GM13977 (cell line): Measurements from ENCODE around the gene RBM39.

Experiments
- DNase-seq: peaks from one replicate; pipeline ENCODE4 v3.0.0; 2012; ENCODE audit warnings: low spot score
- in situ Hi-C: fragments of 300-500 bp; cut with MboI; formaldehyde crosslinking; loops from one replicate; pipeline ENCODE4 v1.12.0; 2022; ENCODE audit warnings: low sequenced_read_pairs, low pct_unique_long_range_greater_than_20kb, mixed read lengths, inconsistent platforms; ENCODE audit not compliant: unreplicated experiment
- TF ChIP-seq, protein P1 (sequence below): IDR thresholded peaks from 2 replicates; pipeline ENCODE4 v1.5.1; 2012; ENCODE audit warnings: mild to moderate bottlenecking, control low read depth; ENCODE audit not compliant: insufficient read depth; ENCODE audit errors: extremely low read depth, missing control alignments

Gene RBM39

DNA sequence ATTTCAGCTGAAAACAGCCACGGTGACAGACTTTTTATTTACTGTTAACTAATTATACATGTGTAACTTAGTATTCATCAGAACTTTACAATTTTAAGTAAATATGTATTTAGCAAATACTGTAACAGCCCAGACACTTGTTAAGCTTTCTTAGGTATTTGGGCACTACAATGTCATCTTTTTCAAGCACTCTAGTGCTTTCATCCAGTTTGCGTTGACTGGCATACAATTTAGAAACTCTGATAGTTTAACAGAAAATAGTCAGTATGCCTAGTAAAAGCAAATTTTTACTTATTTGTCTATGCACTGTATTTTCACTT, 10.6 kb downstream of the RBM39 start:
- TF ChIP-seq, protein P1, sequence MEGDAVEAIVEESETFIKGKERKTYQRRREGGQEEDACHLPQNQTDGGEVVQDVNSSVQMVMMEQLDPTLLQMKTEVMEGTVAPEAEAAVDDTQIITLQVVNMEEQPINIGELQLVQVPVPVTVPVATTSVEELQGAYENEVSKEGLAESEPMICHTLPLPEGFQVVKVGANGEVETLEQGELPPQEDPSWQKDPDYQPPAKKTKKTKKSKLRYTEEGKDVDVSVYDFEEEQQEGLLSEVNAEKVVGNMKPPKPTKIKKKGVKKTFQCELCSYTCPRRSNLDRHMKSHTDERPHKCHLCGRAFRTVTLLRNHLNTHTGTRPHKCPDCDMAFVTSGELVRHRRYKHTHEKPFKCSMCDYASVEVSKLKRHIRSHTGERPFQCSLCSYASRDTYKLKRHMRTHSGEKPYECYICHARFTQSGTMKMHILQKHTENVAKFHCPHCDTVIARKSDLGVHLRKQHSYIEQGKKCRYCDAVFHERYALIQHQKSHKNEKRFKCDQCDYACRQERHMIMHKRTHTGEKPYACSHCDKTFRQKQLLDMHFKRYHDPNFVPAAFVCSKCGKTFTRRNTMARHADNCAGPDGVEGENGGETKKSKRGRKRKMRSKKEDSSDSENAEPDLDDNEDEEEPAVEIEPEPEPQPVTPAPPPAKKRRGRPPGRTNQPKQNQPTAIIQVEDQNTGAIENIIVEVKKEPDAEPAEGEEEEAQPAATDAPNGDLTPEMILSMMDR: no peak
- DNase-seq: no peak
- in situ Hi-C loops: no loop called here

DNA sequence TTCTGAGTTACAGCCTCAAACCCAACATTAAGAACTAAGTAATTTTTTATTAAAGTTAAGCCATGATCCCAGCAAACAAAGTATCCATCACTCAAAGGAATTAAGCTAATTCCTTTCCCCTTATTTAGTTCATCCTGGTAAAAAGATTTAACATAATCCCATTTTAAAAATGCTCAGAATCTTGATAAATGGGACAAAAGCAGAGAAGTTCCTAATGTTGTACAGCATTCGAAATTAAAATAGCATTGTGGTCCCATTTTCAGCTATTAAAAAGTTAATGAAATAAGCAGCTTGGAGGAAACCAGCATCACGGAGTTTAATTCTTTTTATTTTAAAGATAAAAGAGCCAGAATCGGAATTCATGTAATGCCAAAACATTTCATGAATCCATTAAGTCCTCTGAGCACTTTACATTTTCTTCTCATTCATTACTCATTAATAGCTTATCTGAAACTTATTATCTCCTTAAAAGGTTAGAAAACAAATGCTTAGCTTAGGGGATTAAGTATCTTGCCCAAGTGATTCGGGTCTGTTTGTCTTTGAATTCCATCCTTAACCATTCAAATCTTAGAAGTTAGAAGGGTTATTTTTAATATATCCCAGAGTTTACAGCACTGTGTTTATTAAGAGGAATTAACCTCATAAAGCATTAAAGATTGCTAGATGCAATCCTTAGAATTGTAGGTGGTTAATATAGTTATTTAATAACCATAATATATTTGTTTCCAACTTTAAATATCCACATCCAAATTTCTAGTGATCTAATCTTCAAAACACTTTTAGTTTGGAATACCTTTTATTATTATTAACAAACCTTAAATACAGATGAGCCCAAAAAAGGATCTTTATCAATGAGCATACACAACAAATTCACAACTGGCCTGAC, 11.2 kb downstream of the RBM39 start:
- TF ChIP-seq, protein P1: no peak
- in situ Hi-C loops: no loop called here

DNA sequence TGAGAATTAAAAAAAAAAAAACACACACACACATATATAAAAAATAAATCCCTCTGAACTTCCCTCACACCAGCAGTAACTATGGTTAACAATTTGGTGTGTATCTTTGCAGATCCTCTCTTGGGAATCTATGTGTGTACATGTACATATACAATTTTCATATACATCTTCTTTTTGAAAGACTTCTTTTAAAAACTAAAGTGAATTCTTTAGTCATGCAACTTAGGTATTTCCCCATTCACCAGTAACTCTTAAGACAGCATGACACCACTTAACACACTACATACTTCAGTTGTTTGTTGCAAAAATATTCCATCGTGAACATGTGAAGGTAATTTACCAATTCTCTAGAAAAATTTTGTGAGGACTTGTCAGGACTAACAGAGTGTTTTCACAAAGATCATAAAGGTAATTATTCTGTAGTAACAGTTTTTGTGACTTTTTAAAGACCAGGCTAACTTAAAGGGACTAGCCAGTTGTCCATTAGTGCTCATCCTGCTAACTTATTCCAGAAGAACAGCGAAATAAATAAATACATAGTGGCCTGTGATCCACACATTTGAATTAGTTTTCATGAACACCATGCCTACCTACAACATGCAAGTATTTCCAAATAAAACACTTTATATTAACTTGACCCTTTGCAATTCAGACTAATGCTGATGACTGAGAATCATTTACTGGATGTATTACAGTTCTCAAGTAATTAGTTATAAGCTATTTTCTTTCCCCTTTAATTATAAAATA, 12.1 kb downstream of the RBM39 start:
- in situ Hi-C loops: no loop called here
- no peak for DNase-seq
- TF ChIP-seq, protein P1: no peak

More for the DNA sequence above, 11.2 kb downstream of the RBM39 start:
- no peak for DNase-seq

DNA sequence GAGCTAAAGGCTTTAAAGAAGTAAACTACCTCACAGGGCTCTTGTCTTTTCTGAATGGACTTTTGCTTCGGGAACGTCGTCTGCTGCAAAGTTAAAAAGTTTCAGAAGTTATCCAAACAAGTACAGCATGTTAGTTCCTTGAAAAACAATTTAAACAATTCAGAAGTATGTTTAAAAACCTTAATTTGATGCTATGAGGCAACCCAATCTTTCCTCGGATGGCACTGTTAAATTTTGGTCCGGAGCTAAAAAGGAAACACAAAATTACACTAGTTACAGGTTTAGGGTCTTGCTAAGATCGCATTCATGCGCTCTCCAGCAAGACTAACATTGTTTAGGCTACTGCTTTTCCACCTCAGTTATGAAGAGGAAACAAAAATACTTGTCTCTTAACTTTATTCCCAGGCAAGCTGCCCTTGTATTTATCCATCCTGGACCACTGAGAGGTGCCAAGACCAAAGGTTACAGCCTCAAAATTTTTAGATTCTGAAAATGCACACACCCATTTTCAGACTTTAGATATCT, 12.7 kb downstream of the RBM39 start:
- in situ Hi-C loops: no loop called here
- no peak for DNase-seq
- TF ChIP-seq, protein P1: no peak

DNA sequence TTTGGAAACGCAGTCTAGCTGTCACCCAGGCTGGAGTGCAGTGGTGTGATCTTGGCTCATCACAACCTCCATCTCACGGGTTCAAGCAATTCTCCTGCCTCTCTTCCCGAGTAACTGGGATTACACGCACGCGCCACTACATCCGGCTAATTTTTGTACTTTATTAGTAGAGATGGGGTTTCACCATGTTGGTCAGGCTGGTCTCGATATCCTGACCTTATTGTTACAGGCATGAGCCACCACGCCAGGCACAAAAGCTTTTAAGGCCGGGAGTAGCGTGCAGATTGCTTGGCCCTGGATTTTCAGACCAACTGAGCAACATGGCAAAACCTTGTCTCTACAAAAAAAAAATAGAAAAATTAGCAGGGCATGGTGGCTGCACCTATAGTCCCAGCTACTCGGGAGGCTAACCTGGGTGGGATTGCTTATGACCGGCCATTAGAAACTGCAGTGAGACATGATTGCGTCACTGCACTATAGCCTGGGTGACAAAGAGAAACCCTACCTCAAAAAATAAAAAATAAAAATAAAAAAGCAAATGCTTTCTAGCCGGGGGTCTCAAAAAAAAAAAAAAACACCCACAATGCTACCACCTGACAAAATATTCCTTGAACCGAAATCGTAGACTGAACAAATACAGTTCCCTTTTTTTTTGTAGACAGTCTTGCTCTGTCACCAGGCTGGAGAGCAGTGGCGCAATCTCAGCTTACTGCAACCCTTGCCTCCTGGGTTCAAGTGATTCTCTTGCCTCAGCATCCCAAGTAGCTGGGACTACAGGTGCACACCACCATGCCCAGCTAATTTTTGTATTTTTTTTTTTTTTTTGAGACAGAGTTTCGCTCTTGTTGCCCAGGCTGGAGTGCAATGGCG, 15.0 kb downstream of the RBM39 start:
- DNase-seq: no peak
- TF ChIP-seq, protein P1: no peak
- in situ Hi-C loops: no loop called here
